Spleen (tissue), 11 donors: ENCODE results near the gene KLF16. TPM values are rescaled to one million over a fixed set of nuclear protein-coding genes. Genes with fewer than 3 reads are reported as not detected.

Source experiments
- DNase-seq: peaks from one replicate; pipeline ENCODE4 v3.0.0-alpha.2; 2020
- H3K27ac ChIP-seq, 8 donors: fragments of 200-600 bp; sonication (generic) in 7 of 8; 1 replicate in 4 of 8; 2 replicates in 4 of 8; pipeline versions ENCODE4 v1.5.0 to v1.8.0; 2016 to 2021; ENCODE audit warnings: inconsistent platforms in 4 of 8, mild to moderate bottlenecking in 4 of 8, moderate library complexity in 1 of 8
- H3K27me3 ChIP-seq, 7 donors: fragments of 200-600 bp; sonication (generic) in 6 of 7; replicated peaks in 1 of 7; 1 replicate in 4 of 7; 2 replicates in 3 of 7; pipeline versions ENCODE4 v1.5.0 to v1.8.0; 2016 to 2021; ENCODE audit warnings: inconsistent platforms in 3 of 7, mild to moderate bottlenecking in 1 of 7
- H3K36me3 ChIP-seq, 6 donors: fragments of 200-600 bp; sonication (generic) in 5 of 6; 1 replicate in 4 of 6; 2 replicates in 2 of 6; pipeline versions ENCODE4 v1.5.0 to v1.8.0; 2016 to 2021; ENCODE audit warnings: inconsistent platforms in 2 of 6
- H3K4me1 ChIP-seq, 6 donors: fragments of 200-600 bp; sonication (generic) in 5 of 6; 1 replicate in 3 of 6; 2 replicates in 3 of 6; pipeline versions ENCODE4 v1.5.0 to v1.8.0; 2016 to 2021; ENCODE audit warnings: inconsistent platforms in 3 of 6
- H3K4me3 ChIP-seq, 8 donors: fragments of 200-600 bp; sonication (generic) in 7 of 8; 1 replicate in 4 of 8; 2 replicates in 4 of 8; pipeline versions ENCODE4 v1.5.0 to v1.8.0; 2016 to 2021; ENCODE audit warnings: inconsistent platforms in 4 of 8, mild to moderate bottlenecking in 4 of 8, moderate library complexity in 2 of 8
- H3K9me3 ChIP-seq, 8 donors: fragments of 200-600 bp; sonication (generic) in 7 of 8; 1 replicate in 4 of 8; 2 replicates in 4 of 8; pipeline versions ENCODE4 v1.5.0 to v1.8.0; 2016 to 2021; ENCODE audit warnings: inconsistent platforms in 4 of 8
- POLR2A ChIP-seq, 3 donors: fragments of 450-650 bp; IDR thresholded peaks; one replicate each; pipeline ENCODE4 v1.5.1; 2017; ENCODE audit warnings: antibody characterized with exemption in 3 of 3, mild to moderate bottlenecking in 1 of 3
- POLR2AphosphoS5 ChIP-seq, 3 donors: sonication (generic); formaldehyde crosslinking; IDR thresholded peaks; one replicate each; pipeline ENCODE4 v1.5.1; 2017; ENCODE audit warnings: antibody characterized with exemption in 3 of 3
- WGBS, 5 donors: extraction: QIAGEN DNeasy Blood & Tissue Kit in 3 of 5; methylation state at CpG; one replicate each; pipeline versions ENCODE4 v1.1.5 to v1.1.7; 2013 to 2018; 5-methylcytosine and 5-hydroxymethylcytosine counted together
- intact Hi-C: fragments of 100-400 bp; cut with DNase I; formaldehyde crosslinking; loops from one replicate; pipeline ENCODE4 v1.15.0; 2023; ENCODE audit warnings: low total_unique reads
- polyA plus RNA-seq, 3 donors: library from polyadenylated mRNA; stranded (reverse); fragments of 200-250 nt; gene quantifications; one replicate each; pipeline ENCODE4 v1.2.1, GENCODE V29; 2013
- total RNA-seq, 7 donors: library from RNA; depleted of rRNA in 3 of 7; stranded (reverse); fragments of >200 nt in 3 of 7; fragmentation: NEBNext Ultra II Directional in 4 of 7; extraction: Animal tissue kit (Norgen Biotek cat#: 25700) in 4 of 7; gene quantifications; one replicate each; pipeline versions ENCODE4 v1.1.0 to v1.2.1, GENCODE V29; 2016 to 2021
- TF ChIP-seq, protein P1 (sequence below), 11 experiments: fragments of 200-600 bp in 7 of 11; fragments of 450-650 bp in 4 of 11; sonication (generic) in 4 of 11; IDR thresholded peaks in 8 of 11; conservative IDR thresholded peaks in 3 of 11; 1 replicate in 7 of 11; 2 replicates in 4 of 11; pipeline versions ENCODE4 v1.4.0 to v1.8.0; 2016 to 2021; ENCODE audit warnings: antibody characterized with exemption in 11 of 11, inconsistent platforms in 4 of 11, mild to moderate bottlenecking in 1 of 11
- donor health status: healthy with polysubstance abuse.
- donor health status: DM: no; HTN: no; CAD: no; lungs with moderate emphysema.
- donor health status: DM: no; HTN: no; CAD: no.
- donor health status: Bipolar disorder and iron deficiency.
- donor health status: healthy.
- donor health status: DM: no; HTN: no; CAD: no.
- donor health status: DM: yes; HTN: yes; CAD: no.

KLF16 gene
- total and polyA plus RNA-seq, 10 donors: 7.1 to 39.0 (median 18.4) TPM

DNA sequence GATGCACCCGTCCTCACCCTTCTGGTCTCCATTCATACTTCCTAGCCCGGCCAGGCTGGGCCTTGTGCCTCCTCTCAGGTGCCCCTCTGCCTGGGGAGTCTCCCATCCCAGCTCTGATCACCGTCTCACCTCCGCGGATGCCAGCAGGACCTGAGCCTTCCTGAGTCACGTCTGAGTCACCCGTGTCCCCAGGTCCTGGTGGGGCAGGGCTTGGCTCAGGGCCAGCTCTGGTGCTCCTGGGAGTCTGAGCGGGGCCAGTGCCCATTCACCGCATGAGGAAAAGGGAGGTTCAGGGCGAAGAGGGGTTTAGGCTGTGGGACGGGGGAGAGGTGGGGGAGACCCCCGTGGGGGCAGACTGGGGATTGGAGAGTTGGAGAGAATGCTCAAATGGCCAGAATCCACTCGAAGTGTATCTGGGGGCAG is 51.9 kb downstream of the KLF16 start:
- WGBS, 5 donors: 24 to 39% (median 35%) methylated on average over 13 of the region's 13 CpGs

DNA sequence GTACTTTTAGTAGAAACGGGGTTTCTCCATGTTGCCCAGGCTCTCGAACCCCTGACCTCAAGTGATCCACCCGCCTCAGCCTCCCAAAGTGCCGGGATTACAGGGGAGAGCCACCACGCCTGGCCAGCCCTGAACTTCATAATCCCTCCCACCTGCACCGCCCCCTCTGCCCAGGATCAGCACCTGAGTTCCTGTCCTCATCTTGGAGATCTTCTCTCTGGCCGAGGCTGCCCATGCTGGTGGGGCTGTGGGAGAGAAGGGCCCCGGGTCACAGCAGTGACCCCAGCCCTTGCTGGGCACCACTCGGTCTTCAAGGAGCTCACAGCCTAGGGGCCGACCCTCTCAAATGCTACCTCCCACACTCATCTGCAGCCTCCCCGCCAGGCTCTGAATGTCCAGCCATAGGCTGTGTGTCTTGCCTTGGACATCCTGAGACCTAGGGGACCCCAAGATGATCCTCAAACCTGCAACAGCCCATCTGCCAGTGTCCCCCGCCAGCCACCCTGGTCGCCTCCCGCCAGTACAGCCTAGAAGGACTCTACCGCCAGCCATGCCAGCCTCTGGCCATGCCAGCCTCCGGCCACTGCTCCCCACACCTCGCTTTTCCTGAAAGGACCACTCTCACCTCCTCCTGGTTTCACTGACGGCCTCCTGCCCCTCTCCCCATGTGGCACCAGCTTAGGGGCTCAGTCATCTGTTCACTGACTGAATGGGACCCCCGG is 52.8 kb downstream of the KLF16 start:
- H3K27ac ChIP-seq: peak overlapping the region in 5 of 8 donors; percentile 81 to 93 (median 87)
- DNase-seq: peak; percentile 81
- no peak for TF ChIP-seq POLR2AphosphoS5 (IDR thresholded peaks at IDR 0.05)
- TF ChIP-seq POLR2A (IDR thresholded peaks at IDR 0.05): no peak
- TF ChIP-seq, protein P1, sequence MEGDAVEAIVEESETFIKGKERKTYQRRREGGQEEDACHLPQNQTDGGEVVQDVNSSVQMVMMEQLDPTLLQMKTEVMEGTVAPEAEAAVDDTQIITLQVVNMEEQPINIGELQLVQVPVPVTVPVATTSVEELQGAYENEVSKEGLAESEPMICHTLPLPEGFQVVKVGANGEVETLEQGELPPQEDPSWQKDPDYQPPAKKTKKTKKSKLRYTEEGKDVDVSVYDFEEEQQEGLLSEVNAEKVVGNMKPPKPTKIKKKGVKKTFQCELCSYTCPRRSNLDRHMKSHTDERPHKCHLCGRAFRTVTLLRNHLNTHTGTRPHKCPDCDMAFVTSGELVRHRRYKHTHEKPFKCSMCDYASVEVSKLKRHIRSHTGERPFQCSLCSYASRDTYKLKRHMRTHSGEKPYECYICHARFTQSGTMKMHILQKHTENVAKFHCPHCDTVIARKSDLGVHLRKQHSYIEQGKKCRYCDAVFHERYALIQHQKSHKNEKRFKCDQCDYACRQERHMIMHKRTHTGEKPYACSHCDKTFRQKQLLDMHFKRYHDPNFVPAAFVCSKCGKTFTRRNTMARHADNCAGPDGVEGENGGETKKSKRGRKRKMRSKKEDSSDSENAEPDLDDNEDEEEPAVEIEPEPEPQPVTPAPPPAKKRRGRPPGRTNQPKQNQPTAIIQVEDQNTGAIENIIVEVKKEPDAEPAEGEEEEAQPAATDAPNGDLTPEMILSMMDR (IDR thresholded peaks at IDR 0.05 in 8 of 11, conservative IDR thresholded peaks at IDR 0.05 in 3 of 11): no peak
- H3K4me3 ChIP-seq: no peak overlapping the region
- H3K36me3 ChIP-seq: peaks cover 0 to 20% (median 11%) of the 10 kb centered on the region in 6 donors
- no peaks in the 10 kb centered on the region for H3K27me3 ChIP-seq
- intact Hi-C loops: no loop called here
- no peaks in the 10 kb centered on the region for H3K9me3 ChIP-seq
- H3K4me1 ChIP-seq: peaks cover 10 to 46% (median 30%) of the 10 kb centered on the region in 6 donors
- 88 to 94% (median 90%) methylated on average over 19 of the region's 19 CpGs for WGBS, 5 donors

More for the DNA sequence above, 51.9 kb downstream of the KLF16 start:
- H3K36me3 ChIP-seq: peaks cover 0 to 25% (median 20%) of the 10 kb centered on the region in 6 donors
- H3K27me3 ChIP-seq: no peaks in the 10 kb centered on the region
- DNase-seq: peak; percentile 86
- intact Hi-C loops: no loop called here
- H3K27ac ChIP-seq: peak overlapping the region; percentile 68 to 93 (median 83)
- H3K4me1 ChIP-seq: peaks cover 10 to 46% (median 31%) of the 10 kb centered on the region in 6 donors
- no peaks in the 10 kb centered on the region for H3K9me3 ChIP-seq
- TF ChIP-seq POLR2AphosphoS5 (IDR thresholded peaks at IDR 0.05): peak in 1 of 3 donors; percentile 56
- TF ChIP-seq, protein P1 (IDR thresholded peaks at IDR 0.05 in 8 of 11, conservative IDR thresholded peaks at IDR 0.05 in 3 of 11): no peak
- no peak for TF ChIP-seq POLR2A (IDR thresholded peaks at IDR 0.05)
- H3K4me3 ChIP-seq: peak overlapping the region in 7 of 8 donors; percentile 49 to 81 (median 51)

DNA sequence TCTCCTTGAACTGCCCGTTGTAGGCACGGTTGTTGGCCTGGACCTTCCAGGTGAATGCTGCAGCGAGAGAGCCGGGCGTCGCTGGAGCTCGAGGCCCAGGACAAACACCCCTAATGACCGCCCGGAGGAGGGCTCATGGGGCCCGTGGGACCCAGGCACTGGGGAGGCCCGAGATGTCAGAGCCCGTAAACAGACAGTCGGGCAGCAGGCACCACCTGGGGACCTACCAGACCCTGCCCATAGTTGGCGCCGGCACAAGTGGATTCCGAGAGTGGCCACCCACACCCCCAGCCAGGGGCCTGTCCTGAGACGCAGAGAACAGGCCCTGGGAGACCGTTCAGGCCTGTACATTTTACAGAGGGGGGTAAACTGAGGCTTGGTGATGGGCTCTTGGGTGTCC is 53.7 kb downstream of the KLF16 start:
- WGBS, 5 donors: 88 to 91% (median 89%) methylated on average over 5 to 18 of the region's 18 CpGs
- Histone ChIP-seq H3K27ac (no peak overlapping the region), H3K36me3 (peaks cover 0 to 20% (median 2%) of the 10 kb centered on the region in 6 donors), H3K4me1 (peaks cover 10 to 37% (median 26%) of the 10 kb centered on the region in 6 donors), H3K9me3 (no peaks in the 10 kb centered on the region), H3K4me3 (no peak overlapping the region), H3K27me3 (no peaks in the 10 kb centered on the region)
- TF ChIP-seq, protein P1 (IDR thresholded peaks at IDR 0.05 in 8 of 11, conservative IDR thresholded peaks at IDR 0.05 in 3 of 11): no peak
- no peak for TF ChIP-seq POLR2A (IDR thresholded peaks at IDR 0.05)
- TF ChIP-seq POLR2AphosphoS5 (IDR thresholded peaks at IDR 0.05): no peak
- peak; percentile 74 for DNase-seq
- intact Hi-C loops: no loop called here

DNA sequence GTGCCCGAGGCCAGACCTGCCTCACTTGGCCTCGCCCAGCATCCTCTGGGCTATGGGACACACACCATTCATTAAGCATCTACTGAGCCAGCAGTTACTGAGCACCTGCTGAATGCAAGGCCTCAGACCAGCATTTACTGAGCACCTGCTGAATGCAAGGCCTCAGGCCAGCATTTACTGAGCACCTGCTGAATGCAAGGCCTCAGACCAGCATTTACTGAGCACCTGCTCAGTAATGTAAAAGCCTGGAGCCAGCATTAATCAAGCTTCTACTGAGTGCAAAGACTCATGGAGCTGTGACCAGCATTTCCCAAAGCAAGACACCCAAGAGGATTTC is 55.0 kb downstream of the KLF16 start:
- H3K27me3 ChIP-seq: no peaks in the 10 kb centered on the region
- TF ChIP-seq POLR2AphosphoS5 (IDR thresholded peaks at IDR 0.05) (no peak), POLR2A (IDR thresholded peaks at IDR 0.05) (no peak)
- TF ChIP-seq, protein P1 (IDR thresholded peaks at IDR 0.05 in 8 of 11, conservative IDR thresholded peaks at IDR 0.05 in 3 of 11): no peak
- H3K4me1 ChIP-seq: peaks cover 5 to 24% (median 18%) of the 10 kb centered on the region in 6 donors
- no peak for DNase-seq
- intact Hi-C loops: no loop called here
- 80 to 97% (median 93%) methylated on average over 1 to 2 of the region's 2 CpGs for WGBS, 5 donors
- H3K4me3 ChIP-seq: no peak overlapping the region
- no peaks in the 10 kb centered on the region for H3K9me3 ChIP-seq
- H3K27ac ChIP-seq: no peak overlapping the region
- H3K36me3 ChIP-seq: peaks cover 0 to 23% (median 0%) of the 10 kb centered on the region in 6 donors
